Panc1 (cell line): ENCODE measurements around the gene MACROD2. TPM values are rescaled to one million over a fixed set of nuclear protein-coding genes. Genes with fewer than 3 reads are reported as not detected.

Source experiments
- ATAC-seq: fragments of 200-7000 bp; cut with Tn5 transposase; 2 replicates; pipeline ENCODE4 v1.9.1; 2020; ENCODE audit warnings: mild to moderate bottlenecking, moderate library complexity
- BruUV-seq: library from RNA; stranded (reverse); fragments of 400-500 nt; replicated peaks from 2 replicates; lab custom pipeline; 2021; lab: Mats Ljungman, UMichigan
- CTCF ChIA-PET: fragments of 300-600 bp; sonication (Branson Sonifier 250); formaldehyde crosslinking; loops from one replicate; lab custom pipeline; 2022; ENCODE audit warnings: antibody characterized with exemption; lab: Charles Lee
- POLR2A ChIA-PET: fragments of 300-600 bp; sonication (Branson Sonifier 250); formaldehyde crosslinking; loops from one replicate; lab custom pipeline; 2022; ENCODE audit warnings: antibody characterized with exemption; lab: Charles Lee
- DNase-seq: peaks from one replicate; pipeline ENCODE4 v3.0.0-alpha.2; 2010; ENCODE audit warnings: low read depth, low spot score
- H3K27ac ChIP-seq: 2 replicates; pipeline ENCODE4 v1.5.1; 2011; ENCODE audit warnings: mild to moderate bottlenecking, low read length, inconsistent platforms
- H3K27me3 ChIP-seq: fragments of 200-500 bp; sonication (Bioruptor generic); 2 replicates; pipeline ENCODE4 v1.6.0; 2014; ENCODE audit warnings: low read length, inconsistent platforms; ENCODE audit not compliant: control insufficient read depth, insufficient read depth
- H3K36me3 ChIP-seq: fragments of 200-500 bp; sonication (Bioruptor generic); 2 replicates; pipeline ENCODE4 v1.5.1; 2014; ENCODE audit warnings: inconsistent platforms, mild to moderate bottlenecking, low read length, moderate library complexity; ENCODE audit not compliant: control insufficient read depth, insufficient read depth
- H3K4me1 ChIP-seq: 2 replicates; pipeline ENCODE4 v1.5.1; 2011; ENCODE audit warnings: inconsistent platforms, mild to moderate bottlenecking, low read length, moderate library complexity; ENCODE audit not compliant: control insufficient read depth, insufficient read depth
- H3K4me3 ChIP-seq, 2 experiments: 2 replicates each; pipeline ENCODE4 v1.5.1; 2011 to 2012; ENCODE audit warnings: low read depth in 2 of 2, low read length in 2 of 2, mild to moderate bottlenecking in 2 of 2, inconsistent platforms in 1 of 2, moderate library complexity in 1 of 2
- H3K9me3 ChIP-seq: fragments of 200-500 bp; sonication (Bioruptor generic); 2 replicates; pipeline ENCODE4 v1.5.1; 2014; ENCODE audit warnings: low read depth, mild to moderate bottlenecking, inconsistent platforms, low read length, moderate library complexity; ENCODE audit not compliant: control insufficient read depth, insufficient read depth
- POLR2AphosphoS5 ChIP-seq: IDR thresholded peaks from 2 replicates; pipeline ENCODE4 v1.6.1; 2012; ENCODE audit warnings: mild to moderate bottlenecking, low read depth, low read length, moderate library complexity
- SIN3A ChIP-seq: IDR thresholded peaks from 2 replicates; pipeline ENCODE4 v1.6.1; 2012; ENCODE audit warnings: low read depth, mild to moderate bottlenecking, low read length, moderate library complexity, borderline replicate concordance; ENCODE audit not compliant: insufficient read depth
- TCF7L2 ChIP-seq: IDR thresholded peaks from 2 replicates; pipeline ENCODE4 v1.6.1; 2011; ENCODE audit warnings: mild to moderate bottlenecking, low read depth, low read length, inconsistent platforms
- in situ Hi-C: cut with HindIII; loops from 2 replicates; pipeline ENCODE4 v1.10.0; 2016; ENCODE audit warnings: low sequenced_read_pairs, low pct_unique_long_range_greater_than_20kb
- intact Hi-C: fragments of 100-400 bp; cut with micrococcal nuclease; formaldehyde crosslinking; loops from one replicate; pipeline ENCODE4 v1.10.0; 2022; ENCODE audit not compliant: unreplicated experiment
- total RNA-seq: library from RNA; stranded (reverse); gene quantifications from one replicate; pipeline ENCODE4 v1.2.1, GENCODE V29; 2021; ENCODE audit not compliant: unreplicated experiment
- TF ChIP-seq, protein P1 (sequence below): fragments of 450-650 bp; IDR thresholded peaks from 2 replicates; pipeline ENCODE4 v1.5.1; 2017; ENCODE audit warnings: mild to moderate bottlenecking
- TF ChIP-seq, protein P2 (sequence below), 2 experiments: IDR thresholded peaks; 2 replicates each; pipeline ENCODE4 v1.6.1; 2011 to 2012; ENCODE audit warnings: low read depth in 2 of 2, control low read depth in 1 of 2, low read length in 1 of 2, mild to moderate bottlenecking in 1 of 2, moderate library complexity in 1 of 2; ENCODE audit not compliant: insufficient read depth in 1 of 2

The MACROD2 gene
- total RNA-seq, 1 experiment from 2014 or later, result 1.2 TPM

DNA sequence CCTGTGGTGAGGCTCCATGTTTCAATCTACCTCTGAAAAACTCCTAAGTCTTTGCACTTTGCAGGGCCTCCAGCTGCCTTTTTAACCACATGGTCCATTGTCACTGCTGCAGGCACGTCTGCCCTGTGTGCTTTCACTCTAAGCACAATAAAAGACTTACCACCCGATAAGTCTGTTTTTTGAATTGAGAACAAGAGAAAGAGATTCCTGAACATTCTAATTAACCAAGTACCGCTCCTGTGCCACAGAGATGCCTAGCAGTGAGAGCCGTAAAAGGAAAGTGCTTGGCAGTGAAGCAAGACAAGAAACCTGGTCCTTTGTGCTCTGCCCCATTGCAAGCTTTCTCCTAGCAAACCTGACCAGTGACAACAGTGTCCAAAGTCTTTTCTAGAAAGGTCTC is 829.7 kb downstream of the MACROD2 start:
- POLR2A ChIA-PET, result no interaction called here
- no TSS peak for BruUV-seq
- intact Hi-C loops, result no loop called here

DNA sequence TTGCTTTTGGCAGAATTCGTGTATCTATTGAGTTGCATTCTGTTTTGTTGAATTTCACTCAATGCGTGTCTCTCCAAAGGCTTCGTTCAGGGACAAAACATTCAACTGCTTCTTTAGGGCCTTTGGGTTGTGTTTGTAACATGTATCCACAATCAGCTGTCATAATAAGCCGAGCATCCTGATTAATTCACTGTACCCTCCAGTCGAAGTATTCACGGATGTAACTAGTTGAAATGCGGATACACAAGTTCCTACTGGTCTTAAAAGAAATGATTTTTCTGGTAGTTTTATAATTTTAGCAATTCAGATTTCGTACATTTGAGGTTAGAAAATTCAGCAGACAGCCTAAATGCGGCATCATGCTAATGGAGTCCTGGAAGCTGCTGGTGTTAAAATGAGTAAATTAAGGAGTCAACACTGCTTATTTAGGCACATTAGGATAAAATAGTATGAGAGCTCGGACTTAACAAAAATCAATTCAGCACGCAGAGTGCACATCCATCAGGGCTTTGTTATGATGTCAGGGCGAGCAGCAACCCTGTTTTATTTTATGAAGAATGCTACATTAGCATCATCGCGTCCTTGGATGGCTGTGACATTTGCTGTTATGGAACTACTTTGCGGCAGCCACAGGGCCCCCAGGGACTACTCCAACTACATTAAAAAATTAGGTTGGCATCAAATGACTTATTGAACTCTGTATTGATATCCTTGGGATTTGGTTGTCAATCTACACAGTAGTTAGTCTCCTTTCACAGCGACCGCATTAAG is 831.4 kb downstream of the MACROD2 start:
- no peak for ATAC-seq
- intact Hi-C loops, result no loop called here
- in situ Hi-C loops, result no loop called here
- Histone ChIP-seq H3K36me3 (no peaks in the 10 kb centered on the region), H3K27ac (no peak overlapping the region), H3K9me3 (no peaks in the 10 kb centered on the region), H3K4me1 (no peaks in the 10 kb centered on the region), H3K4me3 (no peak overlapping the region), H3K27me3 (no peaks in the 10 kb centered on the region)
- ChIA-PET CTCF (no interaction called here), POLR2A (no interaction called here)
- DNase-seq, result no peak
- TF ChIP-seq TCF7L2, result no peak
- no TSS peak for BruUV-seq

More for the DNA sequence above, 829.7 kb downstream of the MACROD2 start:
- H3K27me3 ChIP-seq, result no peaks in the 10 kb centered on the region
- no peaks in the 10 kb centered on the region for H3K9me3 ChIP-seq
- DNase-seq (no peak), ATAC-seq (no peak)
- in situ Hi-C loops, result no loop called here
- H3K27ac ChIP-seq, result no peak overlapping the region
- no peaks in the 10 kb centered on the region for H3K36me3 ChIP-seq
- CTCF ChIA-PET, result no interaction called here
- no peak overlapping the region for H3K4me3 ChIP-seq
- H3K4me1 ChIP-seq, result no peaks in the 10 kb centered on the region
- no peak for TF ChIP-seq TCF7L2

DNA sequence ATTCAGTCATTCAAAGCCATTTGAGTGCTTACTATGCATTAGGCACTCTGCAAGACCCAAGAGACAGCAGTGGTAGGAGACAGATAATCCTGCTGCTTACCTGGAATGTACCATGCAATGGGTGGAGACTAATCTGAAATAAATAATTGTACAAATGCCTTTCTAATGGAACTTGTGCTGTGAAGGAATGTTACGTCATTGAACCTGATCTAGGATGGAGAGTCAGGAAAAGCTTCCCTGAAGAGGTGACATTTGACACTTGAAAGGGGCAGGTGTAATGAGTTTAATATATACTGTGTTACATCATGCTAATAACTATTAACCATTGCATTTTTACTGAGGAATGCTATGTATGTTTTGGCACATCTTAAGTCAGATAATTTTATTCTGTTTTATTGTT is 833.1 kb downstream of the MACROD2 start:
- no peaks in the 10 kb centered on the region for H3K9me3 ChIP-seq
- no peak overlapping the region for H3K4me3 ChIP-seq
- in situ Hi-C loops, result no loop called here
- BruUV-seq, result no TSS peak
- H3K4me1 ChIP-seq, result no peaks in the 10 kb centered on the region
- ChIA-PET CTCF (no interaction called here), POLR2A (no interaction called here)
- ATAC-seq (no peak), DNase-seq (no peak)
- TF ChIP-seq SIN3A, result no peak
- TF ChIP-seq, protein P1, sequence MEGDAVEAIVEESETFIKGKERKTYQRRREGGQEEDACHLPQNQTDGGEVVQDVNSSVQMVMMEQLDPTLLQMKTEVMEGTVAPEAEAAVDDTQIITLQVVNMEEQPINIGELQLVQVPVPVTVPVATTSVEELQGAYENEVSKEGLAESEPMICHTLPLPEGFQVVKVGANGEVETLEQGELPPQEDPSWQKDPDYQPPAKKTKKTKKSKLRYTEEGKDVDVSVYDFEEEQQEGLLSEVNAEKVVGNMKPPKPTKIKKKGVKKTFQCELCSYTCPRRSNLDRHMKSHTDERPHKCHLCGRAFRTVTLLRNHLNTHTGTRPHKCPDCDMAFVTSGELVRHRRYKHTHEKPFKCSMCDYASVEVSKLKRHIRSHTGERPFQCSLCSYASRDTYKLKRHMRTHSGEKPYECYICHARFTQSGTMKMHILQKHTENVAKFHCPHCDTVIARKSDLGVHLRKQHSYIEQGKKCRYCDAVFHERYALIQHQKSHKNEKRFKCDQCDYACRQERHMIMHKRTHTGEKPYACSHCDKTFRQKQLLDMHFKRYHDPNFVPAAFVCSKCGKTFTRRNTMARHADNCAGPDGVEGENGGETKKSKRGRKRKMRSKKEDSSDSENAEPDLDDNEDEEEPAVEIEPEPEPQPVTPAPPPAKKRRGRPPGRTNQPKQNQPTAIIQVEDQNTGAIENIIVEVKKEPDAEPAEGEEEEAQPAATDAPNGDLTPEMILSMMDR, result no peak
- no peak for TF ChIP-seq POLR2AphosphoS5
- no peak for TF ChIP-seq TCF7L2
- TF ChIP-seq, protein P2, sequence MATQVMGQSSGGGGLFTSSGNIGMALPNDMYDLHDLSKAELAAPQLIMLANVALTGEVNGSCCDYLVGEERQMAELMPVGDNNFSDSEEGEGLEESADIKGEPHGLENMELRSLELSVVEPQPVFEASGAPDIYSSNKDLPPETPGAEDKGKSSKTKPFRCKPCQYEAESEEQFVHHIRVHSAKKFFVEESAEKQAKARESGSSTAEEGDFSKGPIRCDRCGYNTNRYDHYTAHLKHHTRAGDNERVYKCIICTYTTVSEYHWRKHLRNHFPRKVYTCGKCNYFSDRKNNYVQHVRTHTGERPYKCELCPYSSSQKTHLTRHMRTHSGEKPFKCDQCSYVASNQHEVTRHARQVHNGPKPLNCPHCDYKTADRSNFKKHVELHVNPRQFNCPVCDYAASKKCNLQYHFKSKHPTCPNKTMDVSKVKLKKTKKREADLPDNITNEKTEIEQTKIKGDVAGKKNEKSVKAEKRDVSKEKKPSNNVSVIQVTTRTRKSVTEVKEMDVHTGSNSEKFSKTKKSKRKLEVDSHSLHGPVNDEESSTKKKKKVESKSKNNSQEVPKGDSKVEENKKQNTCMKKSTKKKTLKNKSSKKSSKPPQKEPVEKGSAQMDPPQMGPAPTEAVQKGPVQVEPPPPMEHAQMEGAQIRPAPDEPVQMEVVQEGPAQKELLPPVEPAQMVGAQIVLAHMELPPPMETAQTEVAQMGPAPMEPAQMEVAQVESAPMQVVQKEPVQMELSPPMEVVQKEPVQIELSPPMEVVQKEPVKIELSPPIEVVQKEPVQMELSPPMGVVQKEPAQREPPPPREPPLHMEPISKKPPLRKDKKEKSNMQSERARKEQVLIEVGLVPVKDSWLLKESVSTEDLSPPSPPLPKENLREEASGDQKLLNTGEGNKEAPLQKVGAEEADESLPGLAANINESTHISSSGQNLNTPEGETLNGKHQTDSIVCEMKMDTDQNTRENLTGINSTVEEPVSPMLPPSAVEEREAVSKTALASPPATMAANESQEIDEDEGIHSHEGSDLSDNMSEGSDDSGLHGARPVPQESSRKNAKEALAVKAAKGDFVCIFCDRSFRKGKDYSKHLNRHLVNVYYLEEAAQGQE (IDR thresholded peaks at IDR 0.05; ENCODE audit: insufficient read depth in 1 of 2, low read depth in 2 of 2, low read length in 1 of 2), result no peak
- H3K36me3 ChIP-seq, result no peaks in the 10 kb centered on the region
- no peaks in the 10 kb centered on the region for H3K27me3 ChIP-seq
- H3K27ac ChIP-seq, result no peak overlapping the region
- intact Hi-C loops, result no loop called here
